H4 (cell line): ENCODE data around the gene SUSD1. TPM values are rescaled to one million over a fixed set of nuclear protein-coding genes. Genes with fewer than 3 reads are reported as not detected.
A peak's percentile ranks its signal among the peaks of the same experiment; 100 is the strongest.

Experiments used
- DNase-seq: peaks from one replicate; pipeline ENCODE4 v3.0.0-alpha.2; 2015; ENCODE audit warnings: low spot score
- total RNA-seq: library from RNA; depleted of rRNA; stranded (reverse); fragments of >200 nt; shearing (Covaris generic); gene quantifications from 2 replicates; pipeline ENCODE4 v1.2.3, GENCODE V29; 2014

The SUSD1 gene
- total RNA-seq, 1 experiment from 2014 or later = 0.89 TPM

GRCh38 chr9:112041536-112042243 is 133.4 kb downstream of the SUSD1 start:
- peak; percentile 99 for DNase-seq

GRCh38 chr9:112041199-112041535 is 133.9 kb downstream of the SUSD1 start:
- no peak for DNase-seq

- DNase-seq = no peak
Observed at GRCh38 chr9:112038017-112038408, 137.1 kb downstream of the SUSD1 start.

GRCh38 chr9:112037281-112038016 is 137.6 kb downstream of the SUSD1 start:
- peak; percentile 69 for DNase-seq

GRCh38 chr9:112035166-112035826 is 139.8 kb downstream of the SUSD1 start:
- DNase-seq = no peak

GRCh38 chr9:112034216-112034611 is 140.9 kb downstream of the SUSD1 start:
- DNase-seq = no peak

- no peak for DNase-seq
Observed at GRCh38 chr9:112033237-112034215, 141.6 kb downstream of the SUSD1 start.

GRCh38 chr9:112032743-112033142 is 142.4 kb downstream of the SUSD1 start:
- DNase-seq = no peak

- DNase-seq = no peak
Observed at GRCh38 chr9:112032009-112032408, 143.1 kb downstream of the SUSD1 start.

GRCh38 chr9:112031400-112031799 is 143.7 kb downstream of the SUSD1 start:
- no peak for DNase-seq

- peak; percentile 47 for DNase-seq
Observed at GRCh38 chr9:112029921-112030444, 145.1 kb downstream of the SUSD1 start.

GRCh38 chr9:112028242-112029221 is 146.6 kb downstream of the SUSD1 start:
- DNase-seq = peak; percentile 35

- DNase-seq = no peak
Observed at GRCh38 chr9:112025850-112026249, 149.2 kb downstream of the SUSD1 start.

- DNase-seq = no peak
Observed at GRCh38 chr9:112021742-112022141, 153.4 kb downstream of the SUSD1 start.

- no peak for DNase-seq
Observed at GRCh38 chr9:112020680-112021596, 154.2 kb downstream of the SUSD1 start.

- DNase-seq = no peak
Observed at GRCh38 chr9:112017878-112018277, 157.2 kb downstream of the SUSD1 start.

GRCh38 chr9:112015736-112016135 is 159.4 kb downstream of the SUSD1 start:
- DNase-seq = no peak

- DNase-seq = no peak
Observed at GRCh38 chr9:112015149-112015548, 159.9 kb downstream of the SUSD1 start.

- DNase-seq = no peak
Observed at GRCh38 chr9:112013266-112013665, 161.8 kb downstream of the SUSD1 start.
